Breast epithelium (tissue), 3 donors: ENCODE results near the gene SFT2D3.

Experiments
- CTCF ChIP-seq, 3 donors: fragments of 450-650 bp; IDR thresholded peaks; one replicate each; pipeline ENCODE4 v1.5.1; 2016 to 2017; ENCODE audit warnings: antibody characterized with exemption in 3 of 3, mild to moderate bottlenecking in 3 of 3, moderate library complexity in 3 of 3
- POLR2AphosphoS5 ChIP-seq, 3 donors: sonication (generic); formaldehyde crosslinking; IDR thresholded peaks; one replicate each; pipeline ENCODE4 v1.6.1; 2017; ENCODE audit warnings: antibody characterized with exemption in 3 of 3

GRCh38 chr2:127681288-127681804 lies 20.0 kb upstream of the SFT2D3 start:
- TF ChIP-seq CTCF (IDR thresholded peaks at IDR 0.05) (no peak), POLR2AphosphoS5 (IDR thresholded peaks at IDR 0.05) (peak in 1 of 3 donors; percentile 13)
